Measurements from ENCODE around the gene PCDHGA4.

DNA sequence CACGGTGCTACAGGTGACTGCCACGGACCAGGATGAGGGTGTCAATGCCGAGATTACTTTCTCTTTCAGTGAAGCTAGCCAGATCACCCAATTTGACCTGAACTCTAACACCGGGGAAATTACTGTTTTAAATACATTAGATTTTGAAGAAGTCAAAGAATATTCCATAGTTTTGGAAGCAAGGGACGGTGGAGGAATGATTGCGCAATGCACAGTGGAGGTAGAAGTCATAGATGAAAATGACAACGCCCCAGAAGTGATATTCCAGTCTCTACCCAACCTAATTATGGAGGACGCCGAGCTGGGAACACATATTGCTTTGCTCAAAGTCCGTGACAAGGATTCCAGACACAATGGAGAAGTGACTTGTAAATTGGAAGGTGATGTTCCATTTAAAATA is 33.8 kb downstream of the PCDHGA4 start:
- TF ChIP-seq, protein P1, sequence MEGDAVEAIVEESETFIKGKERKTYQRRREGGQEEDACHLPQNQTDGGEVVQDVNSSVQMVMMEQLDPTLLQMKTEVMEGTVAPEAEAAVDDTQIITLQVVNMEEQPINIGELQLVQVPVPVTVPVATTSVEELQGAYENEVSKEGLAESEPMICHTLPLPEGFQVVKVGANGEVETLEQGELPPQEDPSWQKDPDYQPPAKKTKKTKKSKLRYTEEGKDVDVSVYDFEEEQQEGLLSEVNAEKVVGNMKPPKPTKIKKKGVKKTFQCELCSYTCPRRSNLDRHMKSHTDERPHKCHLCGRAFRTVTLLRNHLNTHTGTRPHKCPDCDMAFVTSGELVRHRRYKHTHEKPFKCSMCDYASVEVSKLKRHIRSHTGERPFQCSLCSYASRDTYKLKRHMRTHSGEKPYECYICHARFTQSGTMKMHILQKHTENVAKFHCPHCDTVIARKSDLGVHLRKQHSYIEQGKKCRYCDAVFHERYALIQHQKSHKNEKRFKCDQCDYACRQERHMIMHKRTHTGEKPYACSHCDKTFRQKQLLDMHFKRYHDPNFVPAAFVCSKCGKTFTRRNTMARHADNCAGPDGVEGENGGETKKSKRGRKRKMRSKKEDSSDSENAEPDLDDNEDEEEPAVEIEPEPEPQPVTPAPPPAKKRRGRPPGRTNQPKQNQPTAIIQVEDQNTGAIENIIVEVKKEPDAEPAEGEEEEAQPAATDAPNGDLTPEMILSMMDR (IDR thresholded peaks at IDR 0.05; ENCODE audit: borderline replicate concordance, extremely low read depth, low read length, poor library complexity, severe bottlenecking), result no peak
- no peak for TF ChIP-seq EZH2 (IDR thresholded peaks at IDR 0.05; ENCODE audit: borderline replicate concordance, low read depth, low read length, severe bottlenecking)

Measured in DND-41 (cell line).